ENCODE data around the gene HDAC1.
A peak's percentile ranks its signal among the peaks of the same experiment; 100 is the strongest.

The HDAC1 gene

GRCh38 chr1:32334864-32335534, 43.1 kb downstream of the HDAC1 start:
- no peaks in the 10 kb centered on the region; the same call in 1 of the 2 replicates for H3K36me3 ChIP-seq (ENCODE audit: low read length)
- H3K27ac ChIP-seq (ENCODE audit: low read depth, low read length): peak overlapping the region; percentile 68
- peak overlapping the region; percentile 66 for H3K9ac ChIP-seq (ENCODE audit: low read length)
- no peaks in the 10 kb centered on the region for H3K27me3 ChIP-seq (ENCODE audit: low read length)
- H3K79me2 ChIP-seq (ENCODE audit: insufficient read depth, low read length): peaks cover 10% of the 10 kb centered on the region; the same call in 1 of the 2 replicates
- peak; percentile 79 for TF ChIP-seq CTCF (IDR thresholded peaks at IDR 0.05; ENCODE audit: insufficient read depth, low read length, poor library complexity, severe bottlenecking)
- TF ChIP-seq EZH2phosphoT487 (conservative IDR thresholded peaks at IDR 0.05; ENCODE audit: low read length): no peak
- H3K4me2 ChIP-seq (ENCODE audit: low read depth, low read length, poor library complexity, severe bottlenecking): peak overlapping the region; percentile 62
- H2AFZ ChIP-seq (ENCODE audit: low read depth, low read length, severe bottlenecking): no peak overlapping the region
- H3F3A ChIP-seq (ENCODE audit: insufficient read depth): peaks cover 39% of the 10 kb centered on the region
- H4K20me1 ChIP-seq (ENCODE audit: low read depth, low read length): no peaks in the 10 kb centered on the region
- peak overlapping the region; percentile 91 for H3K4me3 ChIP-seq (ENCODE audit: insufficient read depth, low read length, poor library complexity, severe bottlenecking)
- no peaks in the 10 kb centered on the region for H3K9me2 ChIP-seq (replicated peaks; ENCODE audit: insufficient read depth, low read length)
- H3K9me3 ChIP-seq (ENCODE audit: insufficient read depth, low read length): no peaks in the 10 kb centered on the region

- Histone ChIP-seq H3K27ac (ENCODE audit: low read depth, low read length) (peak overlapping the region; percentile 68), H3K4me3 (ENCODE audit: insufficient read depth, low read length, poor library complexity, severe bottlenecking) (peak overlapping the region; percentile 91), H3K9me3 (ENCODE audit: insufficient read depth, low read length) (no peaks in the 10 kb centered on the region), H2AFZ (ENCODE audit: low read depth, low read length, severe bottlenecking) (no peak overlapping the region), H3K27me3 (ENCODE audit: low read length) (no peaks in the 10 kb centered on the region), H4K20me1 (ENCODE audit: low read depth, low read length) (no peaks in the 10 kb centered on the region), H3F3A (ENCODE audit: insufficient read depth) (peaks cover 39% of the 10 kb centered on the region), H3K9me2 (replicated peaks; ENCODE audit: insufficient read depth, low read length) (no peaks in the 10 kb centered on the region), H3K36me3 (ENCODE audit: low read length) (no peaks in the 10 kb centered on the region; the same call in 1 of the 2 replicates), H3K79me2 (ENCODE audit: insufficient read depth, low read length) (peaks cover 10% of the 10 kb centered on the region; the same call in 1 of the 2 replicates), H3K9ac (ENCODE audit: low read length) (peak overlapping the region; percentile 66), H3K4me2 (ENCODE audit: low read depth, low read length, poor library complexity, severe bottlenecking) (peak overlapping the region; percentile 62)
- TF ChIP-seq CTCF (IDR thresholded peaks at IDR 0.05; ENCODE audit: insufficient read depth, low read length, poor library complexity, severe bottlenecking) (no peak), EZH2phosphoT487 (conservative IDR thresholded peaks at IDR 0.05; ENCODE audit: low read length) (no peak)
Measured at GRCh38 chr1:32335535-32335789, 43.6 kb downstream of the HDAC1 start.

- Histone ChIP-seq H3F3A (ENCODE audit: insufficient read depth) (peaks cover 39% of the 10 kb centered on the region), H3K9ac (ENCODE audit: low read length) (peak within 1 kb of the TSS; percentile 66), H3K27ac (ENCODE audit: low read depth, low read length) (peak within 1 kb of the TSS; percentile 68), H3K27me3 (ENCODE audit: low read length) (no peaks in the 10 kb centered on the region), H3K36me3 (ENCODE audit: low read length) (no peaks in the 10 kb centered on the region; the same call in 1 of the 2 replicates), H3K9me3 (ENCODE audit: insufficient read depth, low read length) (no peaks in the 10 kb centered on the region), H3K4me3 (ENCODE audit: insufficient read depth, low read length, poor library complexity, severe bottlenecking) (peak within 1 kb of the TSS; percentile 91), H4K20me1 (ENCODE audit: low read depth, low read length) (no peaks in the 10 kb centered on the region), H3K79me2 (ENCODE audit: insufficient read depth, low read length) (peaks cover 10% of the 10 kb centered on the region; the same call in 1 of the 2 replicates), H3K4me2 (ENCODE audit: low read depth, low read length, poor library complexity, severe bottlenecking) (peak within 1 kb of the TSS; percentile 62), H3K9me2 (replicated peaks; ENCODE audit: insufficient read depth, low read length) (no peaks in the 10 kb centered on the region), H2AFZ (ENCODE audit: low read depth, low read length, severe bottlenecking) (no peak within 1 kb of the TSS)
- no peak for TF ChIP-seq CTCF (IDR thresholded peaks at IDR 0.05; ENCODE audit: insufficient read depth, low read length, poor library complexity, severe bottlenecking)
- TF ChIP-seq EZH2phosphoT487 (conservative IDR thresholded peaks at IDR 0.05; ENCODE audit: low read length): no peak
Measured at GRCh38 chr1:32335790-32336590, 44.1 kb downstream of the HDAC1 start, which contains the start of gene MARCKSL1. MARCKSL1 (minus strand) TSS chr1:32336233; CDS start chr1:32336033, 200 bp downstream.
